ENCODE results near the gene SPRED2. TPM values are rescaled to one million over a fixed set of nuclear protein-coding genes. Genes with fewer than 3 reads are reported as not detected.

Gene SPRED2
- total RNA-seq, 4 donors from 2014 or later = 8.4 to 34.8 (median 29.7) TPM

GRCh38 chr2:65268957-65269356 is 163.4 kb downstream of the SPRED2 start:
- TF ChIP-seq POLR2A (IDR thresholded peaks at IDR 0.05) = no peak
- TF ChIP-seq, protein P1, sequence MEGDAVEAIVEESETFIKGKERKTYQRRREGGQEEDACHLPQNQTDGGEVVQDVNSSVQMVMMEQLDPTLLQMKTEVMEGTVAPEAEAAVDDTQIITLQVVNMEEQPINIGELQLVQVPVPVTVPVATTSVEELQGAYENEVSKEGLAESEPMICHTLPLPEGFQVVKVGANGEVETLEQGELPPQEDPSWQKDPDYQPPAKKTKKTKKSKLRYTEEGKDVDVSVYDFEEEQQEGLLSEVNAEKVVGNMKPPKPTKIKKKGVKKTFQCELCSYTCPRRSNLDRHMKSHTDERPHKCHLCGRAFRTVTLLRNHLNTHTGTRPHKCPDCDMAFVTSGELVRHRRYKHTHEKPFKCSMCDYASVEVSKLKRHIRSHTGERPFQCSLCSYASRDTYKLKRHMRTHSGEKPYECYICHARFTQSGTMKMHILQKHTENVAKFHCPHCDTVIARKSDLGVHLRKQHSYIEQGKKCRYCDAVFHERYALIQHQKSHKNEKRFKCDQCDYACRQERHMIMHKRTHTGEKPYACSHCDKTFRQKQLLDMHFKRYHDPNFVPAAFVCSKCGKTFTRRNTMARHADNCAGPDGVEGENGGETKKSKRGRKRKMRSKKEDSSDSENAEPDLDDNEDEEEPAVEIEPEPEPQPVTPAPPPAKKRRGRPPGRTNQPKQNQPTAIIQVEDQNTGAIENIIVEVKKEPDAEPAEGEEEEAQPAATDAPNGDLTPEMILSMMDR (IDR thresholded peaks at IDR 0.05) = no peak
- TF ChIP-seq EP300 (IDR thresholded peaks at IDR 0.05; ENCODE audit: low read depth) = no peak
- TF ChIP-seq POLR2AphosphoS5 (IDR thresholded peaks at IDR 0.05) = no peak
- in situ Hi-C loops (cut with MboI; ENCODE audit: low pct_ligation_motif_present in 1 of 4, low pct_unique_long_range_greater_than_20kb in 1 of 4, low sequenced_read_pairs in 3 of 4) (loop anchor here in 3 of 4 donors (10.0 to 25.0 kb wide), 3 partner anchors 168 to 286 kb away; partner anchors contain the start of gene SPRED2 (in 2 of the 3)), intact Hi-C loops (cut with DNase I; ENCODE audit: low total_unique reads) (loop anchor here (5.0 kb wide), 1 partner anchor 283 kb away; no protein-coding TSS in a partner anchor)
- Histone ChIP-seq H3K27ac (no peak overlapping the region), H3K4me3 (no peak overlapping the region), H3K4me1 (peaks cover 0 to 7% (median 0%) of the 10 kb centered on the region in 4 donors), H3K27me3 (no peaks in the 10 kb centered on the region), H3K9me3 (no peaks in the 10 kb centered on the region), H3K36me3 (peaks cover 0 to 37% (median 13%) of the 10 kb centered on the region in 4 donors)
- WGBS, 2 donors (ENCODE audit: low coverage in 1 of 2) = 74 to 81% methylated on average over 4 of the region's 4 CpGs
- no peak for DNase-seq

- peaks cover 0 to 29% (median 10%) of the 10 kb centered on the region in 4 donors for H3K36me3 ChIP-seq
- DNase-seq = no peak
- in situ Hi-C loops (cut with MboI; ENCODE audit: low pct_ligation_motif_present in 1 of 4, low pct_unique_long_range_greater_than_20kb in 1 of 4, low sequenced_read_pairs in 3 of 4) = loop anchor here in 3 of 4 donors (10.0 to 25.0 kb wide), 3 partner anchors 170 to 288 kb away; partner anchors contain the start of gene SPRED2 (in 2 of the 3)
- H3K9me3 ChIP-seq = no peaks in the 10 kb centered on the region
- no peaks in the 10 kb centered on the region for H3K27me3 ChIP-seq
- WGBS, 2 donors (ENCODE audit: low coverage in 1 of 2) = 89 to 100% methylated on average over 1 of the region's 1 CpG
- TF ChIP-seq, protein P1 (IDR thresholded peaks at IDR 0.05) = no peak
- TF ChIP-seq POLR2AphosphoS5 (IDR thresholded peaks at IDR 0.05) (no peak), POLR2A (IDR thresholded peaks at IDR 0.05) (no peak), EP300 (IDR thresholded peaks at IDR 0.05; ENCODE audit: low read depth) (no peak)
- intact Hi-C loops (cut with DNase I; ENCODE audit: low total_unique reads) = loop anchor here (5.0 kb wide), 1 partner anchor 285 kb away; no protein-coding TSS in a partner anchor
- H3K4me1 ChIP-seq = peaks cover 0 to 7% (median 0%) of the 10 kb centered on the region in 4 donors
- H3K4me3 ChIP-seq = no peak overlapping the region
- H3K27ac ChIP-seq = no peak overlapping the region
These were observed 165.4 kb downstream of the SPRED2 start for GRCh38 chr2:65267008-65267407.

- in situ Hi-C loops (cut with MboI; ENCODE audit: low pct_ligation_motif_present in 1 of 4, low pct_unique_long_range_greater_than_20kb in 1 of 4, low sequenced_read_pairs in 3 of 4) (loop anchor here in 3 of 4 donors (10.0 to 25.0 kb wide), 3 partner anchors 172 to 289 kb away; partner anchors contain the start of gene SPRED2 (in 2 of the 3)), intact Hi-C loops (cut with DNase I; ENCODE audit: low total_unique reads) (loop anchor here (5.0 kb wide), 1 partner anchor 287 kb away; no protein-coding TSS in a partner anchor)
- TF ChIP-seq EP300 (IDR thresholded peaks at IDR 0.05; ENCODE audit: low read depth) (no peak), POLR2AphosphoS5 (IDR thresholded peaks at IDR 0.05) (no peak), POLR2A (IDR thresholded peaks at IDR 0.05) (no peak)
- TF ChIP-seq, protein P1 (IDR thresholded peaks at IDR 0.05) = no peak
- DNase-seq = no peak
- H3K27ac ChIP-seq = no peak overlapping the region
- H3K4me3 ChIP-seq = no peak overlapping the region
- H3K36me3 ChIP-seq = peaks cover 0 to 27% (median 11%) of the 10 kb centered on the region in 4 donors
- no peaks in the 10 kb centered on the region for H3K9me3 ChIP-seq
- no peaks in the 10 kb centered on the region for H3K27me3 ChIP-seq
- H3K4me1 ChIP-seq = peaks cover 0 to 7% (median 0%) of the 10 kb centered on the region in 4 donors
These were observed 166.7 kb downstream of the SPRED2 start for GRCh38 chr2:65265671-65266045.

DNA sequence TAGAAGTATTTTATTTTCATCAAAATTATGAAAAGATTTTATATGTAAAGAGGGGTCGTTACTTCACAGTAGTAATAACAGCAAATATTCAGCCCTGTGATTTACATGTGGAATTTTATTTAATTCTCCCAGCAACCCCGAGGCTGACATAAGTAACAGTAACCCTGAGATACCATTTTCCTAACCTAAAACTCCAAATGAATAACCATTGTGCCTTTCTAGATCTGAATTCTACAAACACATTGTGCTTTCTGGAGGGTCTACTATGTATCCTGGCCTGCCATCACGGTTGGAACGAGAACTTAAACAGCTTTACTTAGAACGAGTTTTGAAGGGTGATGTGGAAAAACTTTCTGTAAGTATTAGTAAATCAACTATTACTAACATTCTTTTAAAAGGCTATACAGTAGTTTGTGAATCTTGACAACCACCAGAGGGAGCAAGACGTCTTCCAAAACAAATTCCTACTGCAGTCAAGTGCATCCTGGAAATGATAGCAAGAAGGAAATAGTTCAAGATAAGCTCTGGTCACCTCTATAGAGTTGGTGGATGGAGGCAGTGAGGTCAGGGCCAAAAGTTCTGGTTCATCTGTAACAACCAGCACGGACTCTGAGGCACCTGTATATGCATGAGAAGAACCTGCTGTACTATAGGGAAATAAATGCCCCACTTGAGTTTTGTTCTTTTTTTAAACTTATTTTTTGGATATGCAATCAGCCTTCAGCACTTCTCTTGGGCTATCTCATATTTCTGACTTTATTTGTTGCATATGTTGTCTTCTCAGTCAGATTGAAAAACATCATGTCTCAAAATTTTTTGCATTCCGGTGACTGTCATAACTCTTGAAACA is 167.4 kb downstream of the SPRED2 start:
- no peak overlapping the region for H3K4me3 ChIP-seq
- no peak overlapping the region for H3K27ac ChIP-seq
- no peaks in the 10 kb centered on the region for H3K9me3 ChIP-seq
- H3K36me3 ChIP-seq = peaks cover 0 to 27% (median 11%) of the 10 kb centered on the region in 4 donors
- no peaks in the 10 kb centered on the region for H3K27me3 ChIP-seq
- TF ChIP-seq POLR2AphosphoS5 (IDR thresholded peaks at IDR 0.05) (no peak), EP300 (IDR thresholded peaks at IDR 0.05; ENCODE audit: low read depth) (no peak), POLR2A (IDR thresholded peaks at IDR 0.05) (no peak)
- TF ChIP-seq, protein P1 (IDR thresholded peaks at IDR 0.05) = peak; percentile 59 to 76 (median 71)
- H3K4me1 ChIP-seq = peaks cover 0 to 7% (median 0%) of the 10 kb centered on the region in 4 donors
- in situ Hi-C loops (cut with MboI; ENCODE audit: low pct_ligation_motif_present in 1 of 4, low pct_unique_long_range_greater_than_20kb in 1 of 4, low sequenced_read_pairs in 3 of 4) (loop anchor here (5.0 to 25.0 kb wide), 4 partner anchors 172 to 290 kb away; partner anchors contain the start of gene SPRED2 (in 2 of the 4)), intact Hi-C loops (cut with DNase I; ENCODE audit: low total_unique reads) (loop anchor here (5.0 kb wide), 1 partner anchor 287 kb away; no protein-coding TSS in a partner anchor)
- DNase-seq = no peak
- WGBS, 2 donors (ENCODE audit: low coverage in 1 of 2) = 34 to 49% methylated on average over 8 of the region's 8 CpGs
